Stimulated activated CD4-positive, alpha-beta T cell treated with anti-CD3 and anti-CD28 coated beads, Interleukin-2, amount 100 ng/mL, for 4 hours (primary cell): ENCODE results near the gene S1PR2.
A peak's percentile ranks its signal among the peaks of the same experiment; 100 is the strongest.

Source experiments
- DNase-seq: peaks from one replicate; pipeline ENCODE4 v3.0.0-alpha.2; 2020; ENCODE audit warnings: low read depth

S1PR2 gene, protein sequence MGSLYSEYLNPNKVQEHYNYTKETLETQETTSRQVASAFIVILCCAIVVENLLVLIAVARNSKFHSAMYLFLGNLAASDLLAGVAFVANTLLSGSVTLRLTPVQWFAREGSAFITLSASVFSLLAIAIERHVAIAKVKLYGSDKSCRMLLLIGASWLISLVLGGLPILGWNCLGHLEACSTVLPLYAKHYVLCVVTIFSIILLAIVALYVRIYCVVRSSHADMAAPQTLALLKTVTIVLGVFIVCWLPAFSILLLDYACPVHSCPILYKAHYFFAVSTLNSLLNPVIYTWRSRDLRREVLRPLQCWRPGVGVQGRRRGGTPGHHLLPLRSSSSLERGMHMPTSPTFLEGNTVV

DNA sequence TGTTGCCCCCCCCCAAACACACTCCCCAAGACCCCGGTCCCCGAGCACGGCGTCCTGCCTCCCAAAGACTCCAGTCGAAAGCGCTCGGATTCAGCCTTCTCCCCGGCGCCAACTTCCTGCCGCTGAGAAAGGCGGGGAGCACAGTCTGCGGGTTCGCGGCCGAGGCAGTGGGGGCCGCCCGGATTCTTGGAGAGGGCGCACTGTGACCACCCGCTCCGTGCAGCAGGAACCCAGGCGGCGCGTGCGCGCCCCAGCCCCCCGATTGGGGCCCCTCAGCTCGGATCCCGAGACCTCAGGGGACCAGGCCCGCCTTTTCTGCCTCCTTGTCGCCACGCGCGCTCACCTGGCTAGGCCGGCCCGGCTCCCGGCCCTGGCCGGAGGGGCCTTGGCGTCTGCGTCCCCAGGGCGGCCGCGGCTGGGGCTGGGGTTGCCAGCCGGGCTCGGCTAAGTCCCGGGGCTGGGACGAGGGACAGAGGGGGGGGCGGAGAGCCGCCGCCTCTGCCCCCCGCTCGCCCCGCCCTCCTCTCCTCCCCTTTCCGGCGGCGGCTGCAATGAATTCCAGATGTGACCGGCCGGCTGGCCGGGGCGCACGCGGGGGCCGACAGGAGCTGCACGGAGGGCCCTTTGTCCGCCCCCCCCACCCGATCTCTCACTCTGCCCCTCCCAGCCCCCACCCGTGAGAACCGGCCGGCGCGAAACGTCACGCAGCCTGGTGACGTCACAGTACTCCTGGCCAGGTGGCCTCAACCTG is at the start of gene S1PR2:
Gene S1PR2, minus strand, starts transcription at position 471 of the 751 bp plus-strand sequence. CDS start 6,426 bp downstream, outside the sequence.
- DNase-seq, result peak; percentile 64

DNA sequence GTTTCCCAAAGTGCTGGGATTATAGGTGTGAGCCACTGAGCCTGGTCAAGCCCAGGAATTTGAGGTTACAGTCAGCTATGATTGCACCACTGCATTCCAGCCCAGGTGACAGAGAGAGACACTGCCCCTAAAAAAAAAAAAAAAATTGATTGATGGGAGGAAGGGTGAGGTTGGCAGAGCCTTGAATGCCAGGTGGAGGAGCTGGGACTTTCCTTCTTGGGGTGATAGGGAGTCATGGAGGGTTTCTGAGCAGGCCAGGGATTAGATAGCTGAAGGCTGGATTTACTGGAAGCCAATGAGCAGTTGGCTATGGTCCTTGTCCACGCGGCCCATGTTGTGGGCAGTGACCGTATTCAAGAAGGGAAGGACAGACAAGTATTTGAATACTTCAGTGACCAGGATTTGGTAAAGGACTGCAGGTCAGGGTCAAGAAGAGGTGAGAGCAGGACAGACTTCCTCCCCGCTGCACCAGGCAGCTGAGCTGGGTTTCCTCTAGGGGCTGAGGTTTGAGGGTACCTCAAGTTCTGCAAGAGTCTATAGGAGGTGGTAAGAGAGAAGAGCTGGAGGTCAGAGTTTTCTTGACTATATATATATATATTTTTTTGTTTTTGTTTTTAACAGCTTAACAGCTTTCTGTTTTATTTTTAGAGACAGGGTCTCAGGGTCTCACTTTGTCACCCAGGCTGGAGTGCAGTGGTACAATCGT is 48.8 kb upstream of the S1PR2 start:
- DNase-seq, result no peak

DNA sequence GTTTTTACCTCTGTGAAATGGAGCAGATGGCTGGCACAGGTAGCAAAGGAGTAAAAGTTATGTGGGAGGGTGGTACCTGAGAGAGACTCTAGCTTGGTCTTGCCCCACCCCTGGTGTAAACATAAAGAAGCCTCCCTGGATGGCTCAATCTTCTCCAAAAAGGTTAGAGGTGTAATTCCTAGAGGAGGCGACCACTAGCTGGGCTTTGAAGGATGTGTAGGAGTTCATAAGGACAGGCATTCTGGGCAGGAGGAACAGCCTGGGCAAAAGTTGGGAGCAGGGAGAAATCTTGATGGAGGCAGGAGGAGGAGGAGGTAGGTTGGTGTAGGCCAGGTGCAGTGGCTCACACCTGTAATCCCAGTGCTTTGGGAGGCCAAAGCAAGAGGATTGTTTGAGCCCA is 47.8 kb upstream of the S1PR2 start:
- DNase-seq, result no peak

DNA sequence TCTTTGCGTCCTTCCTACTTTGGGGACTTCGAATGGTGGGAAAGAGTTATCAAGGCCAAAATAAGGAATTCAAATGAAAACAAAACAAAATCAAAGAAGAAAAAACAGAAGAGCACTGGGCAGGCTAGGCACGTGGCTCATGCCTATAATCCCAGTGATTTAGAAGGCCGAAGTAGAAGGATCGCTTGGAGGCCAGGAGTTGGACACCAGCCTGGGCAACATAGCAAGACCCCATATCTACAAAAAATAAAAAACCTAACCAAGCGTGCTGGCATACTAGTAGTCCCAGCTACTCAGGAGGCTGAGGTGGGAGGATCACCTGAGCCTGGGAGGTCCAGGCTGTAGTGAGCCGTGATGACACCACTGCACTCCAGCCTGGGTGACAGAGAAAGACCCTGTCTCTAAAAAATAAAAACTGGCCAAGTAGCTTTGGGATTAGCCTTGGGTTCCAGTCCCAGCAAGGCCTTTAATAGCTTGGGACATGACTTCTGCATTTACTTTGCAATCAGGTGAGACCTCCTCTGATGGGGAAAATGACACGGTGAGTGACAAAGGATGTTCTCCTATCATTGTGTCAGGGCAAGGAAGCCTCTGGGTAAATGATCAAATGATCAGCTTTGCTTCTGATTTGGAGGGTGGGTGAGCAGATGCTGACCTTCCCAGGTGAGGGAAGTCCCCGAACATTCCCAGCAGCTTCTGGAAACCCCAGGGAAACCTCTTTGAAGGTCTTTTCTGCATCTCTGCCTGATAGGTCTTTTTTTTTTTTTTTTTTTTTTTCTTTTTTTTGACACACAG is 46.9 kb upstream of the S1PR2 start:
- no peak for DNase-seq

DNA sequence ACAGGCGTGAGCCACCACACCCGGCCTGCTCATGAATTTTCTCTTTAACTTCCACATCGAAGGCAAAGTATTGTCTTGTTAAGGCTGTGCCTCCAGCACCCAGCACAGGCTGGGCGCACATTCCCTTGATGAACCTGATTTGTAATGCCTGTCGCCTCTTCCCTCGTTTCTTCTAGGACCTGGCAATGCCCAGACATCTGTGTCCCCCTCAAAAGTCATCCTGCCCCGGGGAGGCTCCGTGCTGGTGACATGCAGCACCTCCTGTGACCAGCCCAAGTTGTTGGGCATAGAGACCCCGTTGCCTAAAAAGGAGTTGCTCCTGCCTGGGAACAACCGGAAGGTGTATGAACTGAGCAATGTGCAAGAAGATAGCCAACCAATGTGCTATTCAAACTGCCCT is 43.5 kb upstream of the S1PR2 start:
- no peak for DNase-seq

DNA sequence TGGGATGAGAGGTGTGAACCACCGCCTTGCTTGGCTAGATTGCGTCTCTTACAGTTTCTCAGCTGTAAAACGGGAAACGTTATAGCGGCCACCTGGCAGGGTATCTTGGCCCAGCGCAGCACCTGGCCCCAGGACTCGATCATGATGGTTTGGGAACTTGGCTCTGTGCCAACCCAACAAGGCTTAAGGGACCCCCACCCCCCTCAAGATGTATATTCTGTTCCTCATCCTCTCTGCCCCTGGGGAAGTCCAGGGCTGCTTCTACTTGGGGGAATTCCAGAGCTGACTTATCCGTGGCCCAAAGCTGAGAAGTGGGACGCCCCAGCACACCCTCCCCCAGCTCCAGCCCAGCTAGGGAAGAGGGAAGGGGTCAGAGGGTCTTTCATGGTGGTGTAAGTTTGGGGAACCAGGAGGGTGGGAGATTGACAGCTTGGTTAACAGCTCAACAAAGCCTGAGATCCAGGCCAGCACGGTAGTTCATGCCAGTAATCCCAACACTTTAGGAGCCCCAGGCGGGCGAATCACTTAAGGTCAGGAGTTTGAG is 40.5 kb upstream of the S1PR2 start:
- no peak for DNase-seq

DNA sequence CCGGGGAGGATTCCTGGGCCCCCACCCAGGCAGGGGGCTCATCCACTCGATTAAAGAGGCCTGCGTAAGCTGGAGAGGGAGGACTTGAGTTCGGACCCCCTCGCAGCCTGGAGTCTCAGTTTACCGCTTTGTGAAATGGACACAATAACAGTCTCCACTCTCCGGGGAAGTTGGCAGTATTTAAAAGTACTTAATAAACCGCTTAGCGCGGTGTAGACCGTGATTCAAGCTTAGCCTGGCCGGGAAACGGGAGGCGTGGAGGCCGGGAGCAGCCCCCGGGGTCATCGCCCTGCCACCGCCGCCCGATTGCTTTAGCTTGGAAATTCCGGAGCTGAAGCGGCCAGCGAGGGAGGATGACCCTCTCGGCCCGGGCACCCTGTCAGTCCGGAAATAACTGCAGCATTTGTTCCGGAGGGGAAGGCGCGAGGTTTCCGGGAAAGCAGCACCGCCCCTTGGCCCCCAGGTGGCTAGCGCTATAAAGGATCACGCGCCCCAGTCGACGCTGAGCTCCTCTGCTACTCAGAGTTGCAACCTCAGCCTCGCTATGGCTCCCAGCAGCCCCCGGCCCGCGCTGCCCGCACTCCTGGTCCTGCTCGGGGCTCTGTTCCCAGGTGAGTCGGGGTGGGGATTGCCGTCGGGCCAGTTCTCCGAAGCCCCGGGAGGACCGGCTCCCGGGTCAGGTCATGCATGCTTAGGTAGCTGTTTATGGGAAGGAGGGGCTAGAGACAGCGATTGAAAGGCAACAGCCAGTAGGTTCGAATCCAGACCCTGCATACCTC is 39.7 kb upstream of the S1PR2 start, which contains the start of gene ICAM1:
Gene ICAM1, plus strand, starts transcription at position 505 of the 779 bp plus-strand sequence. Its CDS starts 40 bp downstream, at position 545.
- peak; percentile 60 for DNase-seq

DNA sequence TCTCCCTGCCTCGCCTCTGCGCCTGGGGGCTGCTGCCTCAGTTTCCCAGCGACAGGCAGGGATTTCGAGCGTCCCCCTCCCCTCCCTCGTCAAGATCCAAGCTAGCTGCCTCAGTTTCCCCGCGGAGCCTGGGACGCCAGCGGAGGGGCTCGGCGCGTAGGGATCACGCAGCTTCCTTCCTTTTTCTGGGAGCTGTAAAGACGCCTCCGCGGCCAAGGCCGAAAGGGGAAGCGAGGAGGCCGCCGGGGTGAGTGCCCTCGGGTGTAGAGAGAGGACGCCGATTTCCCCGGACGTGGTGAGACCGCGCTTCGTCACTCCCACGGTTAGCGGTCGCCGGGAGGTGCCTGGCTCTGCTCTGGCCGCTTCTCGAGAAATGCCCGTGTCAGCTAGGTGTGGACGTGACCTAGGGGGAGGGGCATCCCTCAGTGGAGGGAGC is 39.1 kb upstream of the S1PR2 start:
- no peak for DNase-seq

DNA sequence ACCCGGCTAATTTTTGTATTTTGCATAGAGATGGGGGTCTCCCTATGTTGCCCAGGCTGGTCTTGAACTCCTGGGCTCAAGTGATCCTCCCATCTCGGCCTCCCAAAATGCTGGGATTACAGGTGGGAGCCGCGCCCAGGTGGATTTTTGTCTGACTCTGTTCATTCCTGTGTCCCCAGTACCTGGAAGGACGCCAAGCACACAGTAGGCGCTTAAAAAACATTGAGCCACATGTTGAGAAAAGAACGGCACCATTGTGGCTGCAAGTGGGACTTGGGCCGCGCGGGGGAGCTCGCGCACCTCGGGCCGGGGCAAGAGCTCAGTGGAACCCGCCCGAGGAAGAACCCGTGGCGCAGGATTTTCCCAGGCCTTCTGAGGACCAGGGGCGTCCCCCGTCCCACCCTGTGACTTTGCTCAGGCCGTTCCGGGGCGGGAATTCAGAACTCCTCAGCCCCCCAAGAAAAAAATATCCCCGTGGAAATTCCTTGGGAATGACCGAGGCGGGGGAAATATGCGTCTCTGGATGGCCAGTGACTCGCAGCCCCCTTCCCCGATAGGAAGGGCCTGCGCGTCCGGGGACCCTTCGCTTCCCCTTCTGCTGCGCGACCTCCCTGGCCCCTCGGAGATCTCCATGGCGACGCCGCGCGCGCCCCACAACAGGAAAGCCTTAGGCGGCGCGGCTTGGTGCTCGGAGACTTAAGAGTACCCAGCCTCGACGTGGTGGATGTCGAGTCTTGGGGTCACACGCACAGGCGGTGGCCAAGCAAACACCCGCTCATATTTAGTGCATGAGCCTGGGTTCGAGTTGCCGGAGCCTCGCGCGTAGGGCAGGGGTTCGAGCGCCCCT is 38.4 kb upstream of the S1PR2 start:
- DNase-seq, result peak; percentile 78

DNA sequence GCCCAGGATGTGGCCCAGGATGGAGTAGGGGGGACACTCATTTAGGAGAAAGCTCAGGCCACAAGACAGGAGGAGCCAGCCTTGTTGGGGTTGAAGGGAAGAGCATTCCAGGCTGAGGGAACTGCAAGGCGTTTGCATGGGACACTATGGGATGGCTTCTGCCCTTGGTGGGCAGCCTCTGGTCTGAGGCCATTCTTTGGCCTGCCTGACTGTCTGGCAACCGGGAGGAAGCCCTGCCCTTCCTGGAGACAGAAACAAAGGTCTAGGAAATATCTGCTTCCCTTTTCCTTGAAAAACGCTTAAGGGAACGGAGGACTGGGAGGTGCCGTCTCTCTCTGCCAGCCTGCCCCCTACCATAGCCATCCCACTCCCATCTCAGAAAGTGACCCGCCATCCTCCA is 36.9 kb upstream of the S1PR2 start:
- DNase-seq, result no peak

DNA sequence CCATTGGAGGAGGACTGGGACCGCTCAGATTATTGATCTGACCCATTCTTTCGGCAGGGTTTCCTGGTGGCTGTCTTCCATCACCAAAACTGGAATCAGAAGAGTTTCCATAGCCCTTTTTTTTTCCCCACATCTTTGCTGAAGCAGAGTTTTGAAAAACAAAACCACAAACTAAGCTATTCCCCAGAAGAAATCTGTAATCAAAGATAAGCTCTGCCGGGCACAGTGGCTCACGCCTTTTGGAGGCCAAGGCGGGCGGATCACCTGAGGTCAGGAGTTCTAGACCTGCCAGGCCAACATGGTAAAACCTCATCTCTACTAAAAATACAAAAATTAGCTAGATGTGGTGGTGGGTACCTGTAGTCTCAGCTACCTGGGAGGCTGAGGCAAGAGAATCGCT is 35.6 kb upstream of the S1PR2 start:
- no peak for DNase-seq

DNA sequence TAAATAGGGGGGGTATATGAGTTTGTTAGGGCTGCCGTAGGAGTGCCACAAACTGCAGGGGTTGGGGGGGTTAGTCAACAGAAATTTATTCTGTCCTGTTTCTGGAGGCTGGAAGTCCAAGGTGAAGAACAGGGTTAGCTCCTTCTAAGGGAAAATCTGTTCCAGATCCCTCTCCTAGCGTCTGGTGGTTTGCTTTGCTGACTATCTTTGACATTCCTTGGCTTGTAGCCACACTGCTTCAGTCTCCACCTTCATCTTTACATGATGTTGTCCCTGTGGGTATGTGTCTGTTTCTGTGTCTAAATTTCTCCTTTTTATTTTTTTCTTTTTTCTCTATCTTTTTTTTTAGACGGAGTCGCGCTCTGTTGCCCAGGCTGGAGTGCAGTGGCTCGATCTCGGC is 31.6 kb upstream of the S1PR2 start:
- no peak for DNase-seq

DNA sequence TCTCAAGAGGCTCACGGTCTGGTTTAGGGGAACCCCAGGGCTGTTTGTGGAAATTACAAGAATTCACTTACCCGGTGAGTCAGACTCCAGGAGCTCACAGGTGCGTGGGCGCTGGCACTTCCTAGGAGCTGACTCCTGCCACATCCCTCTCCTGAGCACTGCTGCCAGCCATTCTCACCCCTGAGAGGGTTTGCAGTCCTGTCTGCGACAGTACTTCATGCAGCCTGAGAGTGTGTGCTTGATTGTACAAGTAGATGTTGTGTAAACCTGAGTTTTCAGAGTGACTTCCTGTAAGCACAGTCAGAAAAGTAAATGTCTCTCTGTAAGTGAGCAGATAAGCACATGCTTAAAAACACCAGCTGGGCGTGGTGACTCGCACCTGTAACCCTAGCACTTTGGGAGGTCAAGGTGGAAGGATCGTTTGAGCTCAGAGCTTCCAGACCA is 29.0 kb upstream of the S1PR2 start:
- DNase-seq, result peak; percentile 55

DNA sequence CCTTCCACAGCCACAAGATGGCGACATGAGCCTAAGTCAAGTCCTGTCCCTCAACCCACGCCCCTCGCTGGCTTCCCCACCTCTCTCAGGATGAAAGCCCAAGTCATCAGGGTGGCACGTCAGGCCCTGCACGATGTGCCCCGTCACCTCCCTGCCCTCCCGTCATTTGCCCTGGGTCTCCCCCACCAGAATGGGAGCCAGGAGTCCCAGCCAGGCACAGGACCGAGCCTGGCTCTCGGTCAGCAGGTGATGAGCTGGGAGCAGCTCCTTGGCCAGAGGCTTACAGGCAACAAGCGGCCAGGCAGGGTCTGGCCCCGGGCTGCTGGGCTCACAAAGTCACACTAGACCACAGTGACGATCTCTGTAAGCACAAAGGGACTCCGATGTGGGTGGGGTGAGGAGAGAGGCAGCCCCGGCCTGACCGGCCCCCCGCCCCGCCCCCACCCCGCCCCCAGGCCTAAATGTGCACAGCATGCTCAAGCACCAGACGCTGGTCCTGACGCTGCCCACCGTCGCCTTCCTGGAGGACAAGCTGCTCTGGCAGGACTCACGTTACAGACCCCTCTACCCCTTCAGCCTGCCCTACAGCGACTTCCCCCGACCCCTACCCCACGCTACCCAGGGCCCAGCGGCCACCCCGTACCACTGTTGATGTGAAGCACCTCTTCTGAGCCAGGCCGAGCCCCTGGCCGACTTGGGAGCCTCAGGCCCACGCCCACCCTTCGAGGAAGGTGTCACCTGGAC is 28.2 kb upstream of the S1PR2 start:
- DNase-seq, result peak; percentile 90

DNA sequence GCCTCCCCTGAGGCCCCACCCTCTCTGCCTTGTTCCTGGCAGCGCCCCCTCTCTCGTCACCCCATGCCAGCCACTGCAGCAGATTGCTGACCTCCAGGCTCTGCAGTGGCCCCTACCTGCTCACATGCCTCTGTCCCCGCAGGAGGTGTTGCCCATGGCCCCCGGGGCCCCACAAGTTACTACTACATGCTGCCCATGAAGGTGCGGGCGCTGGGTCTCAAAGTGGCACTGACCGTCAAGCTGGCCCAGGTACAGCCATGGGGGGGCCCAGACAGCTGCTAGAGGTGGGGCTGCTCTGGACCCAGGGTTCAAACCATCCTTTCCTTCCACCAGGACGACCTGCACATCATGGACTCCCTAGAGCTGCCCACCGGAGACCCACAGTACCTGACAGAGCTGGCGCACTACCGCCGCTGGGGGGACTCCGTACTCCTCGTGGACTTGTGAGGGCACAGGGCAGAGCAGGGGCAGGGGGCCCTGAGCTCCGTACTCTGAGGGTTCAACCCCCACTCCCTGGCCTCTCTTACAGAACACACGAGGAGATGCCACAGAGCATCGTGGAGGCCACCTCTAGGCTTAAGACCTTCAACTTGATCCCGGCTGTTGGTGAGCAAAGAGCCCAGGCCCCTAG is 27.1 kb upstream of the S1PR2 start:
- no peak for DNase-seq

DNA sequence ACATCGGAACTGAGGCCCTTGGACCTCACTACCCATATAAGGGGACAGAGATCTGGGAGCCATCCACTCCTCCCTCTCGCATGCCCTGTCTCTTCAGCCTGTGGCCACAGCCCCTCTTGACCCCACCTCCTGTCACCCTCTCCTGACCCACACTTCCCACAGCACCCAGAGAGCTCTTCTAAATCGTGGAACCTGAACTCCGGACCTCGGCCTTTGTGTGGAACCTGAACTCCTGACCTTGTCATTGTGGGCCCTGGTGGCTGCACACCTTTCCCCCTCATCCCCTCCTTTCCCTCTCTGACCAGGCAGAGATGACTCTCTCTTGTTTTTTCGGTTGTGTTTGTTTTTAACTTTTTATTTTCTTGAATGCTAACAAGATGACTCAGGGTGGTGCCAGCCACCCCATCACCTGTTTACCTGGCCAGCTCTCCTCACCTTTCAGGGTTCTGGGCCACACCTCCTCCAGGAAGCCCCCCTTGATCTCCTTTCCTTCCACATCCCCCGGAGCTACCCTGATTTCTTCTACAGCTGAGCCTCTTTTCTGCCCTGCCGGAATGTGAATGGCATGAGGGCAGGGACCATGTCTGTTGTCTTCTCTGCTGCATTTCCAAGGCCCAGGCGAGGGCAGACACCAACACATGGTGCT is 26.0 kb upstream of the S1PR2 start:
- no peak for DNase-seq

DNA sequence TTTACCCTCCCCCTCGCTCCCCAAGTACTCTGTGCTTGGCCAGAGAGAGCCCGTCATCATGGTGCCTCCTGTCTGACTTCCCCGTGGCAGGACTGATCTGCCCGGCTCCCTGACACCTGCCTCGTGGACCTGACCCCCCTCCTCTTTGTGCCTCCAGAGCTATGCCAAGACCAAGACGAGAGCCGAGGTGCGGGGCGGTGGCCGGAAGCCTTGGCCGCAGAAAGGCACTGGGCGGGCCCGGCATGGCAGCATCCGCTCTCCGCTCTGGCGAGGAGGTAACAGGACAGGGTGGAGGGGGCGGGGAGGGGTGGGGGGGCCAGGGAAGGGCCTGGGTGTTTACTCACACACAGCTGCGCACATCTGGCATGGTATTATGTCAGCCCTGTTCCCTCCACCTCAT is 25.4 kb upstream of the S1PR2 start:
- no peak for DNase-seq

DNA sequence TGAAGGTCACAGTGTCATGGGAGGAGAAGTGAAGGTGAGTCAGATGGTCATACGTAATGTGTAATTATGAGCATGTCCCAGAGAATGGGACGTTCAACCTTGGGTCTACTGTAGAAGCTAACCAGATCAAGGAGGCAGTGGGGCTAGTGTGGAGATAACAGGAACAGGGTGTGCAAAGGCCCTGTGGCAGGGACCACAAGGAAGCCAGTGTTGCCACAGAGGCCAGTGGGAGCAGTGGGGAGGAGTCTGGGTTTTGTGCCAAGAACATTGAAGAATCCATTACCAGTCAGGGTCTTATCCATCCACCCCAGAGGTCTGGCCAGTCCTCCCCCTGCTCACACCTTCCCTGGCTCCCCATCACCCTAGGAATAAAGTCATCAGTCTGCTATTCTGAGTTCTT is 24.2 kb upstream of the S1PR2 start:
- no peak for DNase-seq
